ENCODE measurements around the gene TIMM23.
A peak's percentile ranks its signal among the peaks of the same experiment; 100 is the strongest.
"Not testable (repeated sequence)": the region's sequence is repeated elsewhere in the genome, so short reads cannot be mapped to it uniquely, and the experiment has no call there.

Gene TIMM23, protein sequence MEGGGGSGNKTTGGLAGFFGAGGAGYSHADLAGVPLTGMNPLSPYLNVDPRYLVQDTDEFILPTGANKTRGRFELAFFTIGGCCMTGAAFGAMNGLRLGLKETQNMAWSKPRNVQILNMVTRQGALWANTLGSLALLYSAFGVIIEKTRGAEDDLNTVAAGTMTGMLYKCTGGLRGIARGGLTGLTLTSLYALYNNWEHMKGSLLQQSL

GRCh38 chr10:45972106-45972812, at the start of gene TIMM23:
TIMM23 (plus strand) TSS chr10:45972489; CDS start chr10:45972625, 136 bp downstream.
- peak; percentile 90 for DNase-seq

- not testable (repeated sequence) for DNase-seq
Observed at GRCh38 chr10:45926790-45927189, 45.5 kb upstream of the TIMM23 start.

GRCh38 chr10:45931305-45931704, 41.0 kb upstream of the TIMM23 start:
- not testable (repeated sequence) for DNase-seq

DNA sequence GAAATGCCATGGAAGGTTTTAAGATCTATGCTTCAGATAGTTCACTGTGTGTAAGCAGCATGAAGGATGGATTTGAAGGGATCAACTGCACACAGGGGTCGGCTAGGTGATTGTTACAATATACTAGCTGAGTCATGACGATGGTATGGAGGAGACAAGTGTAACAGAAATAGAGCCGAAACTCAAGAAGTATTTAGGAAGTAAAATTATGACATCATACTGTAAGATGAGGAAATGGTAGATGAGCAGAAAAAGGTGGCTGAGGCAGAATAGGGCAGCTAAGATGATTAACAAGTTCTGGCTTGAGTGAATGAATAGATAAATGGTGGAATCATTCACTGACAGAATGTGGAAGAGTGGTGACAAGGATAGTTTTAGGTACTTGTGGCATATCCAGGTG, 37.5 kb upstream of the TIMM23 start:
- DNase-seq: not testable (repeated sequence)

GRCh38 chr10:45939176-45939697, 33.1 kb upstream of the TIMM23 start:
- not testable (repeated sequence) for DNase-seq

GRCh38 chr10:45941196-45941595, 31.1 kb upstream of the TIMM23 start:
- not testable (repeated sequence) for DNase-seq

DNA sequence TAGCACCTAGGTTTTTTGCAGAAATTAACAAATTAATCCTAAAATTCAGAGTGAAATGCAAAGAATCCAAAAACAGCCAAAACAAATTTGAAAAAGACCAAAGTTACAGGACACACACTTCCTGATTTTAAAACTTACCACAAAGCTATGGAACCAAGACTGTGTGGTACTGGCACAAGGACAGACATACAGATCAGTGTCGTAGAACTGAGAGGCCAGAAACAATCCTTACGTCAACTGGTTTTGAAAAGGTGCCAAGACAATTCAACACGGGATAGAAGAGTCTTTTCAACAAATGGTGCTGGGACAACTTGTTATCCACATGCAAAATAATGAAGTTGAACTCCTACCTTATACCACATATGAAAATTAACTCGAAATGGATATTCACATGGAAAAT, 26.8 kb upstream of the TIMM23 start:
- DNase-seq: not testable (repeated sequence)

DNA sequence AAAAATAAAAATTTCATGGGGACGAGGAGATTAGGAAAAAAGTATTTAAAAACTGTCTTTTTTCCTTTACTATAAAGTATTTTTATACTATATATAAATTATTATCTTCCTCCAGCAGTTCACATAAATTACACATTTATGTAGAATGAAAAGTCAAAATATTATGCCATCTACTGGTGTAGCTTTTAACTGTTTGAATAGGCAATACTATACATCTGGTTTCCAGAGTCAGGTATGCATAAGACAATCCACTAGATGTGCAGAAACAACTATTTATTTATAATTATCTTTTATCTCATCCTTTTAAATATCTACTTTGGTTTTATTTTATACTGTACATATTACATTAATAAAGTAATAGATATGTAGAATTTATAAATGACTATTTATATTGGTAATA, 24.9 kb upstream of the TIMM23 start:
- not testable (repeated sequence) for DNase-seq

DNA sequence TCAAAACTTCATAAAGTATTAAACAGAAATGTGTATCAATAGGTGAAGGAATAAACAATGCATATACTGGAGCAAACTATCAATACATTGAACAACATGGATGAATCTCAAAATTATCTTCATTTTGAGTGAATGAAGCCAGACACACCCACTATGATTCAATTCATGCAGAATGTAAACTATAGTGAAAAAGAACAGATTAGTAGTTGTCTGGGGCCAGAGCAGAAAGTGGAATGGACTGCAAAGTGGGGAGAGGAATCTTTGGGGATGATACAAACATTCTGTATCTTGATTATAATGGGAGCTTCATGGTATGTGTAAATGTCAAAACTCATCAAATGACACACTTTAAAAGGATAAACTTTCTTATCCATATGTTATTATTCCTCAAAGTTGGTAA, 23.5 kb upstream of the TIMM23 start:
- not testable (repeated sequence) for DNase-seq

DNA sequence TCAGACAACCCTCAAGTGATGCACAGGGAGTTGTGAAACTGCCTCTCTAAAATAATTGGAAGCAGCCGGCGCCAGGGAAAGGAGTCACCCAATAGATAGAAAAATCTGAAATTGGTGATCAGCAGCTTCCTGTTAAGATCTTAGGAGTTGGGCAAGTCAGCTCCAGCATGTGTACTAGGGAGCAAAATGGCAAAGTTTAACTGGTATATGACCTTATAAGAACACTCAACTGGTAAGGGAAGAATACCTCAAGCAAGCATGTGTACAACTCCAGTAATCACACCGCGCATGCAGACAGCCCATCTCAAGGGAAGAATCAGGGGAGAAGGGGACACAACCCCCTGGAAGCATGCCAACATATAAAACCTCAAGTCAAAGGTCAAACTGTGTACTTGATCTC, 17.9 kb upstream of the TIMM23 start:
- not testable (repeated sequence) for DNase-seq

DNA sequence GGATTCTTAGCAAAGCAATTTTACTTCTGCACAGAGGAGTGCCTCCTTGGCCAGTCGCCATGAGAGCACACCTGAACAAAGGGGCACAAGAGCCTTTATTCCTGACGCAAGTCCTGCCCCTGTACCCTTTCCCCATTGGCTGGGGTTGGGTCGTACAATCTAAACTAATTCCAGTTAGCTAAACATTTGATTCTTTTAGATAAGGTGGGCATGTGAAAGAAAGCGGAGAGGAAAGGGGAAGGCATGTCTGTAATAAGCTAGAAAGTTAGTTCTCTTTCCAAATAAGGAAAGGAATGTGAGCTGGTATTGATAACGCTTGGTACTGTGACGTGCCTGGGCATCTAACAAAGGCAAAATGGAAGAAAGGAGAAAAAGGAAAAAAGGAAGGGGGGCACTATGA, 15.7 kb upstream of the TIMM23 start:
- DNase-seq: not testable (repeated sequence)

DNA sequence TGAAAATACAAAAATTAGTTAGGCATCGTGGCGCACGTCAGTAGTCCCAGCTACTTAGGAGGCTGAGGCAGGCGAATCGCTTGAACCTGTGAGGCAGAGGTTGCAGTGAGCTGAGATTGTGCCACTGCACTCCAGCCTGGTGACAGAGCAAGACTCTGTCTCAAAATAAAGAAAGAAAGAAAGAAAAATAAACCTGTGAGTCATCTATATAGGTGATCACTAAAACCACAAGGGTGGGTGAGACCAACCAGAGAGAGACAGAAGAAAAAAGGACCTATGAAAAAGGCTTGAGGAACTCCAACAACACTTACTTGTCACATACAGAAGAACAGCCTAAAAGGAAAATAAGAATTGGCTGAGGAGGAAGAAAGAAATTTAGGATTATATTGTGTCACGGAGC, 14.4 kb upstream of the TIMM23 start:
- not testable (repeated sequence) for DNase-seq

- not testable (repeated sequence) for DNase-seq
Observed at GRCh38 chr10:45962686-45963452, 9.4 kb upstream of the TIMM23 start.

- DNase-seq: not testable (repeated sequence)
Observed at GRCh38 chr10:45971019-45971418, 1.3 kb upstream of the TIMM23 start.

- DNase-seq: not testable (repeated sequence)
Observed at GRCh38 chr10:45971742-45972105, 565 bp upstream of the TIMM23 start.

- DNase-seq: not testable (repeated sequence)
Observed at GRCh38 chr10:45972813-45973169, 502 bp downstream of the TIMM23 start.

DNA sequence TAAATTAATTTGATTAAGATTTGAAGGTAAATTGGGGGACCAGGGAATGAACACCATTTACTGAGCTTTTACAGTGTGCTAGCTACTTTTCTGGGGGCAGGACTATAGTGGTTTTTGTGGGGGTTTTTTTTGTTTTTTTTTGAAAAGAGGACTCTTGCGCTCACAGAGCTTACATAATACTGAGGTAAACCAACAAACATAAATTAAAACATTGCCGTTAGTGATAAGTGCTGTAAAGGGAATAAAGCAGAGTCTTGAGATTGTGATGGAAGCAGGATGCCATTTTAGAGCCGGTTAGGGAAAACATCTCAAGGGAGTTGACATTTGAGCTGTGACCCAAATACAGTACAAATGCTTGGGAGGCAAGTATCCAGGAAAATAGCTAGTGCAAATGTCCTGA, 1.8 kb downstream of the TIMM23 start:
- DNase-seq: not testable (repeated sequence)

DNA sequence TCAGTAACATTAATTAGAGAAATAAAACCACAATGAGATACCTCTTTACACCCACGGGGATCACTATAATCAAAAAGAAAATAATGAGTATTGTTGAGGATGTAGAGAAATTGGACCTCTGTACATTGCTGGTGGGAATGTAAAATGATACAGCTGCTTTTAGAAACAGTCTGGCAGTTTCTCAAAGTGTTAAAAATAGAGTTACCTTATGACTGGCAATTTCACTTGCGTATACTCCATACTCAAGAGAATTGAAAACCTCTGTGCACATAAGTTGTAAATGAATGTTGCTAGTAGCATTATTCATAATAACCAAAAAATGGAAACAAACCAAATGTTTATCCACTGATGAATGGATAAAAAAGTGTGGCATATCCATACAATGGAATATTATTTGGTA, 6.3 kb downstream of the TIMM23 start:
- DNase-seq: not testable (repeated sequence)

- not testable (repeated sequence) for DNase-seq
Observed at GRCh38 chr10:45981367-45981766, 9.1 kb downstream of the TIMM23 start.

- DNase-seq: peak; percentile 34
Observed at GRCh38 chr10:45983538-45984186, 11.4 kb downstream of the TIMM23 start.

DNA sequence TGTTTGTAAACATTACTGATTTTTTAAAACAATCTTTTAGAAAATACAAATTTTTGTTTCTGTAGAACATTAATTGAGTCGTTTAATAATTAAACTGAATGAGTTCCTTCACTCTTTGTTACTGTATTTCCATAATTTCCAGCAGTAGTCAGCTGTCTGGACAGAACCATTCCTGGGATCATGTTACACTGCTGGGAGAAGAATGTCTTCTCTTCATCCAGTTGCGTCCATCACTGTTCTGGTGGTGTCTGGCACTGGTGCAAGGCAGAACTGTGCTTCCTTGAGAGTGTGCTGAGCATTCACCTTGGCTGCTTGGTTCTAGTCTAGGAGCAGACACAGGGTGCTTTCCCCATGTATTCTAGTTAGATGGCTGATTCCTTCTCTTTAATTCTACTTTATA, 12.2 kb downstream of the TIMM23 start:
- not testable (repeated sequence) for DNase-seq

DNA sequence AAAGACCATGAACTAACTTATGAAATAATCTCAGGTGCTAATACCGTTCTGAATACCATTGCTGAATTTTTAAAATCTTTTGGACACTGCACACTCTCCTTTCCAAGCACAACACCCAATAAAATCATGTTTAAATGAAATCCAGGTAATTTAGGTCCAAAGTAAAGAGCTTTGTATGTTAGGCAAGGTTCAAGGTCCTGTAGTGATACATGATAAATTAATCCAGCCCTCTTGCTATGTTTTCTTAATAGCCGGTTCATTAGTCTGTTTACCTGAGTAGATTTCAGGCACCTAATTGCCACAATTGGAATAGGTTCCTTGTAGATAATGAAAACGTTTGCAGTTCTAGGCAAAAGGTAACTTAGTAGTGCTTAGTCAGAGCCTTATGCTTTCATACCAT, 13.3 kb downstream of the TIMM23 start:
- DNase-seq: not testable (repeated sequence)

- DNase-seq: no peak
Observed at GRCh38 chr10:45997557-45997956, 25.3 kb downstream of the TIMM23 start.

Data from activated CD4-positive, alpha-beta T cell treated with anti-CD3 and anti-CD28 coated beads for 48 hours (primary cell).